ENCODE measurements around the gene NR2F1-AS1. TPM values are rescaled to one million over a fixed set of nuclear protein-coding genes. Genes with fewer than 3 reads are reported as not detected.
"Not testable (repeated sequence)": the region's sequence is repeated elsewhere in the genome, so short reads cannot be mapped to it uniquely, and the experiment has no call there.

The NR2F1-AS1 gene
- total RNA-seq, 4 donors from 2014 or later: 6.0 to 48.1 (median 14.4) TPM

DNA sequence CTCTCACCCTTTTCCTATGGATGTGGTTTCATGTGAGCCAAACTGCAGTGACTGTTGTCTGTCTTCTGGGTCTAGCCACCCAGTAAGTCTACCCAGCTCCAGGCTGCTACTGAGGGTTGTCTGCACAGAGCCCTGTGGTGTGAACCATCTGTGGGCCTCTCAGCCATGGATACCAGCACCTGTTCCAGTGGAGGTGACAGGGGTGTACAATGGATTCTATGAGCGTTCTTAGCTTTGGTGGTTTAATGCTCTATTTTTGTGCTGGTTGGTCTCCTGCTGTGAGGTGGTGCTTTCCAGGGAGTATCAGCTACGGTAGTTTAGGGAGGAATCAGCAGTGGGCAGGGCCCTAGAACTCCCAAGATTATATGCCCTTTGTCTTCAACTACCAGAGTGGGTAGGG lies 186.7 kb downstream of the NR2F1-AS1 start:
- ATAC-seq: no peak
- Histone ChIP-seq H3K36me3 (no peaks in the 10 kb centered on the region), H3K4me1 (no peaks in the 10 kb centered on the region), H3K27me3 (no peaks in the 10 kb centered on the region), H3K4me3 (no peak overlapping the region), H3K9me3 (no peaks in the 10 kb centered on the region), H3K27ac (no peak overlapping the region)
- TF ChIP-seq, protein P1, sequence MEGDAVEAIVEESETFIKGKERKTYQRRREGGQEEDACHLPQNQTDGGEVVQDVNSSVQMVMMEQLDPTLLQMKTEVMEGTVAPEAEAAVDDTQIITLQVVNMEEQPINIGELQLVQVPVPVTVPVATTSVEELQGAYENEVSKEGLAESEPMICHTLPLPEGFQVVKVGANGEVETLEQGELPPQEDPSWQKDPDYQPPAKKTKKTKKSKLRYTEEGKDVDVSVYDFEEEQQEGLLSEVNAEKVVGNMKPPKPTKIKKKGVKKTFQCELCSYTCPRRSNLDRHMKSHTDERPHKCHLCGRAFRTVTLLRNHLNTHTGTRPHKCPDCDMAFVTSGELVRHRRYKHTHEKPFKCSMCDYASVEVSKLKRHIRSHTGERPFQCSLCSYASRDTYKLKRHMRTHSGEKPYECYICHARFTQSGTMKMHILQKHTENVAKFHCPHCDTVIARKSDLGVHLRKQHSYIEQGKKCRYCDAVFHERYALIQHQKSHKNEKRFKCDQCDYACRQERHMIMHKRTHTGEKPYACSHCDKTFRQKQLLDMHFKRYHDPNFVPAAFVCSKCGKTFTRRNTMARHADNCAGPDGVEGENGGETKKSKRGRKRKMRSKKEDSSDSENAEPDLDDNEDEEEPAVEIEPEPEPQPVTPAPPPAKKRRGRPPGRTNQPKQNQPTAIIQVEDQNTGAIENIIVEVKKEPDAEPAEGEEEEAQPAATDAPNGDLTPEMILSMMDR (IDR thresholded peaks at IDR 0.05): no peak
- TF ChIP-seq EP300 (IDR thresholded peaks at IDR 0.05) (no peak), POLR2A (IDR thresholded peaks at IDR 0.05) (no peak), POLR2AphosphoS5 (IDR thresholded peaks at IDR 0.05) (no peak)
- WGBS, 2 donors (ENCODE audit: low coverage in 1 of 2): 100% methylated on average over 1 of the region's 2 CpGs; no CpG with 5 or more reads in 1 of the 2 donors

- not testable (repeated sequence) for H3K4me1 ChIP-seq, H3K4me3 ChIP-seq, ATAC-seq, H3K36me3 ChIP-seq, H3K27me3 ChIP-seq, H3K27ac ChIP-seq, H3K9me3 ChIP-seq
- WGBS, 2 donors (ENCODE audit: low coverage in 1 of 2): 94 to 96% methylated on average over 2 of the region's 2 CpGs
These were observed 189.8 kb downstream of the NR2F1-AS1 start for GRCh38 chr5:93391169-93391568.

GRCh38 chr5:93385655-93386054 lies 195.4 kb downstream of the NR2F1-AS1 start:
- TF ChIP-seq POLR2AphosphoS5 (IDR thresholded peaks at IDR 0.05) (no peak), POLR2A (IDR thresholded peaks at IDR 0.05) (no peak), EP300 (IDR thresholded peaks at IDR 0.05) (no peak)
- no peak overlapping the region for H3K27ac ChIP-seq
- H3K36me3 ChIP-seq: no peaks in the 10 kb centered on the region
- H3K27me3 ChIP-seq: no peaks in the 10 kb centered on the region
- no peaks in the 10 kb centered on the region for H3K9me3 ChIP-seq
- no peak for ATAC-seq
- WGBS, 2 donors (ENCODE audit: low coverage in 1 of 2): 71 to 90% methylated on average over 2 of the region's 2 CpGs
- H3K4me3 ChIP-seq: no peak overlapping the region
- H3K4me1 ChIP-seq: no peaks in the 10 kb centered on the region

GRCh38 chr5:93384995-93385394 lies 196.0 kb downstream of the NR2F1-AS1 start:
- TF ChIP-seq POLR2AphosphoS5 (IDR thresholded peaks at IDR 0.05) (no peak), EP300 (IDR thresholded peaks at IDR 0.05) (no peak), POLR2A (IDR thresholded peaks at IDR 0.05) (no peak)
- TF ChIP-seq, protein P1 (IDR thresholded peaks at IDR 0.05): no peak
- H3K27ac ChIP-seq: no peak overlapping the region
- no peaks in the 10 kb centered on the region for H3K4me1 ChIP-seq
- ATAC-seq: no peak
- no peaks in the 10 kb centered on the region for H3K27me3 ChIP-seq
- no peaks in the 10 kb centered on the region for H3K36me3 ChIP-seq
- no peak overlapping the region for H3K4me3 ChIP-seq
- no peaks in the 10 kb centered on the region for H3K9me3 ChIP-seq
- WGBS, 2 donors (ENCODE audit: low coverage in 1 of 2): 95 to 100% methylated on average over 1 to 2 of the region's 3 CpGs

- H3K36me3 ChIP-seq: no peaks in the 10 kb centered on the region
- no peak for ATAC-seq
- H3K4me3 ChIP-seq: no peak overlapping the region
- 84 to 88% methylated on average over 4 of the region's 4 CpGs for WGBS, 2 donors (ENCODE audit: low coverage in 1 of 2)
- no peak for TF ChIP-seq EP300 (IDR thresholded peaks at IDR 0.05)
- TF ChIP-seq, protein P1 (IDR thresholded peaks at IDR 0.05): no peak
- H3K9me3 ChIP-seq: no peaks in the 10 kb centered on the region
- no peaks in the 10 kb centered on the region for H3K27me3 ChIP-seq
- H3K4me1 ChIP-seq: no peaks in the 10 kb centered on the region
- H3K27ac ChIP-seq: no peak overlapping the region
These were observed 197.0 kb downstream of the NR2F1-AS1 start for GRCh38 chr5:93384026-93384425.

GRCh38 chr5:93382188-93382825 lies 198.7 kb downstream of the NR2F1-AS1 start:
- TF ChIP-seq POLR2AphosphoS5 (IDR thresholded peaks at IDR 0.05): no peak
- no peak for TF ChIP-seq POLR2A (IDR thresholded peaks at IDR 0.05)
- TF ChIP-seq, protein P1 (IDR thresholded peaks at IDR 0.05): no peak
- no peak for TF ChIP-seq EP300 (IDR thresholded peaks at IDR 0.05)
- 76 to 84% methylated on average over 3 of the region's 3 CpGs for WGBS, 2 donors (ENCODE audit: low coverage in 1 of 2)
- Histone ChIP-seq H3K27me3 (no peaks in the 10 kb centered on the region), H3K4me1 (no peaks in the 10 kb centered on the region), H3K9me3 (no peaks in the 10 kb centered on the region), H3K4me3 (no peak overlapping the region), H3K36me3 (no peaks in the 10 kb centered on the region), H3K27ac (no peak overlapping the region)
- no peak for ATAC-seq
